Liver (tissue), 3 donors: ENCODE measurements around the gene SLC28A2.

Experiments
- ATF3 ChIP-seq: IDR thresholded peaks from 2 replicates; pipeline ENCODE4 v1.6.1; 2016; ENCODE audit warnings: antibody characterized with exemption
- CTCF ChIP-seq: fragments of 150-350 bp; IDR thresholded peaks from 2 replicates; pipeline ENCODE4 v1.5.1; 2017; ENCODE audit warnings: improper control_type of control experiment, low read depth, low read length; ENCODE audit not compliant: missing input control
- EGR1 ChIP-seq, 2 donors: IDR thresholded peaks; 2 replicates each; pipeline ENCODE4 v1.6.1; 2016 to 2018; ENCODE audit warnings: antibody characterized with exemption in 2 of 2, low read depth in 2 of 2
- FOXA1 ChIP-seq: IDR thresholded peaks from 2 replicates; pipeline ENCODE4 v1.6.1; 2016; ENCODE audit warnings: antibody characterized with exemption
- GABPA ChIP-seq, 2 donors: IDR thresholded peaks in 1 of 2; conservative IDR thresholded peaks in 1 of 2; 2 replicates each; pipeline ENCODE4 v1.6.1; 2016; ENCODE audit warnings: antibody characterized with exemption in 2 of 2, mild to moderate bottlenecking in 1 of 2, moderate library complexity in 1 of 2
- HNF4A ChIP-seq, 2 donors: conservative IDR thresholded peaks; 2 replicates each; pipeline ENCODE4 v1.6.1; 2016; ENCODE audit warnings: antibody characterized with exemption in 2 of 2, mild to moderate bottlenecking in 2 of 2
- JUND ChIP-seq, 2 donors: IDR thresholded peaks; 2 replicates each; pipeline ENCODE4 v1.6.1; 2016; ENCODE audit warnings: antibody characterized with exemption in 2 of 2
- RAD21 ChIP-seq, 2 donors: IDR thresholded peaks; 2 replicates each; pipeline ENCODE4 v1.6.1; 2016; ENCODE audit warnings: antibody characterized with exemption in 2 of 2, mild to moderate bottlenecking in 2 of 2
- RXRA ChIP-seq, 2 donors: IDR thresholded peaks; 2 replicates each; pipeline ENCODE4 v1.6.1; 2017 to 2018; ENCODE audit warnings: antibody characterized with exemption in 2 of 2, mild to moderate bottlenecking in 1 of 2
- TAF1 ChIP-seq: conservative IDR thresholded peaks from 2 replicates; pipeline ENCODE4 v1.6.1; 2016; ENCODE audit warnings: antibody characterized with exemption, mild to moderate bottlenecking
- YY1 ChIP-seq: IDR thresholded peaks from 2 replicates; pipeline ENCODE4 v1.6.1; 2016; ENCODE audit warnings: antibody characterized with exemption, mild to moderate bottlenecking
- ZBTB33 ChIP-seq: IDR thresholded peaks from 2 replicates; pipeline ENCODE4 v1.6.1; 2016; ENCODE audit warnings: antibody characterized with exemption
- TF ChIP-seq, protein P1 (sequence below): IDR thresholded peaks from 2 replicates; pipeline ENCODE4 v1.6.1; 2016; ENCODE audit warnings: antibody characterized with exemption, mild to moderate bottlenecking
- TF ChIP-seq, protein P2 (sequence below): IDR thresholded peaks from 2 replicates; pipeline ENCODE4 v1.6.1; 2016; ENCODE audit warnings: antibody characterized with exemption
- donor health status: healthy.
- donor health status: healthy.

DNA sequence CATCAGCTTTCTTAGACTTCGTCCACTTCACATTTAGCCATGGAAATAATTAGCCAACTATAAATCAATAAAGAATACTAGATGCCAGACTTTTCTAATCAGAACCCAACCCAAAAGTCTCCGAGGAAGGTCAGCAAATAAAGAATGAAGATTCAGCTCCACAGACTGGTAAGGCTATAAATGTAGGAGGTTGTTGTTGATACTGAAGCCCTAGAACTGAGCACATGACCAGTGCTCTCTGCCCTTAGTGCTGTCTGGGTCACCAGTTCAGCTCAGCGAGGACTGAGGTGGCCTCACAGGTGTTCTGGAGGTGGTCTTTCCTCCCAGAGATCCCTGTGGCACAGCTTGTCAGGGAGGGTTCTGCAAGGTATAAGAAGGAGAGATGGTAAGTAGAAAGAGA, 20.9 kb upstream of the SLC28A2 start:
- TF ChIP-seq TAF1 (no peak), CTCF (no peak), JUND (IDR thresholded peaks at IDR 0.05) (no peak), RAD21 (IDR thresholded peaks at IDR 0.05) (no peak), RXRA (IDR thresholded peaks at IDR 0.05) (peak in 1 of 2 donors; percentile 4), ATF3 (no peak), FOXA1 (no peak), ZBTB33 (no peak), YY1 (no peak), HNF4A (conservative IDR thresholded peaks at IDR 0.05) (peak; percentile 24 to 68), GABPA (IDR thresholded peaks at IDR 0.05 in 1 of 2, conservative IDR thresholded peaks at IDR 0.05 in 1 of 2) (no peak), EGR1 (IDR thresholded peaks at IDR 0.05; ENCODE audit: low read depth in 2 of 2) (no peak)
- TF ChIP-seq, protein P1, sequence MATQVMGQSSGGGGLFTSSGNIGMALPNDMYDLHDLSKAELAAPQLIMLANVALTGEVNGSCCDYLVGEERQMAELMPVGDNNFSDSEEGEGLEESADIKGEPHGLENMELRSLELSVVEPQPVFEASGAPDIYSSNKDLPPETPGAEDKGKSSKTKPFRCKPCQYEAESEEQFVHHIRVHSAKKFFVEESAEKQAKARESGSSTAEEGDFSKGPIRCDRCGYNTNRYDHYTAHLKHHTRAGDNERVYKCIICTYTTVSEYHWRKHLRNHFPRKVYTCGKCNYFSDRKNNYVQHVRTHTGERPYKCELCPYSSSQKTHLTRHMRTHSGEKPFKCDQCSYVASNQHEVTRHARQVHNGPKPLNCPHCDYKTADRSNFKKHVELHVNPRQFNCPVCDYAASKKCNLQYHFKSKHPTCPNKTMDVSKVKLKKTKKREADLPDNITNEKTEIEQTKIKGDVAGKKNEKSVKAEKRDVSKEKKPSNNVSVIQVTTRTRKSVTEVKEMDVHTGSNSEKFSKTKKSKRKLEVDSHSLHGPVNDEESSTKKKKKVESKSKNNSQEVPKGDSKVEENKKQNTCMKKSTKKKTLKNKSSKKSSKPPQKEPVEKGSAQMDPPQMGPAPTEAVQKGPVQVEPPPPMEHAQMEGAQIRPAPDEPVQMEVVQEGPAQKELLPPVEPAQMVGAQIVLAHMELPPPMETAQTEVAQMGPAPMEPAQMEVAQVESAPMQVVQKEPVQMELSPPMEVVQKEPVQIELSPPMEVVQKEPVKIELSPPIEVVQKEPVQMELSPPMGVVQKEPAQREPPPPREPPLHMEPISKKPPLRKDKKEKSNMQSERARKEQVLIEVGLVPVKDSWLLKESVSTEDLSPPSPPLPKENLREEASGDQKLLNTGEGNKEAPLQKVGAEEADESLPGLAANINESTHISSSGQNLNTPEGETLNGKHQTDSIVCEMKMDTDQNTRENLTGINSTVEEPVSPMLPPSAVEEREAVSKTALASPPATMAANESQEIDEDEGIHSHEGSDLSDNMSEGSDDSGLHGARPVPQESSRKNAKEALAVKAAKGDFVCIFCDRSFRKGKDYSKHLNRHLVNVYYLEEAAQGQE = no peak
- TF ChIP-seq, protein P2, sequence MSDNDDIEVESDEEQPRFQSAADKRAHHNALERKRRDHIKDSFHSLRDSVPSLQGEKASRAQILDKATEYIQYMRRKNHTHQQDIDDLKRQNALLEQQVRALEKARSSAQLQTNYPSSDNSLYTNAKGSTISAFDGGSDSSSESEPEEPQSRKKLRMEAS = no peak
